Measurements from ENCODE around the gene KLRK1. TPM values are rescaled to one million over a fixed set of nuclear protein-coding genes. Genes with fewer than 3 reads are reported as not detected.
"Not testable (repeated sequence)": the region's sequence is repeated elsewhere in the genome, so short reads cannot be mapped to it uniquely, and the experiment has no call there.

The KLRK1 gene
- total RNA-seq, 1 experiment from 2014 or later, result 2.3 TPM

- H3K27ac Mint-ChIP-seq (ENCODE audit: low read depth, unreplicated experiment), result peak overlapping the region; percentile 99
- intact Hi-C loops (cut with micrococcal nuclease), result loop anchor here (2.0 kb wide), 1 partner anchor 31 kb away; no protein-coding TSS in a partner anchor
- TF ChIP-seq, protein P1, sequence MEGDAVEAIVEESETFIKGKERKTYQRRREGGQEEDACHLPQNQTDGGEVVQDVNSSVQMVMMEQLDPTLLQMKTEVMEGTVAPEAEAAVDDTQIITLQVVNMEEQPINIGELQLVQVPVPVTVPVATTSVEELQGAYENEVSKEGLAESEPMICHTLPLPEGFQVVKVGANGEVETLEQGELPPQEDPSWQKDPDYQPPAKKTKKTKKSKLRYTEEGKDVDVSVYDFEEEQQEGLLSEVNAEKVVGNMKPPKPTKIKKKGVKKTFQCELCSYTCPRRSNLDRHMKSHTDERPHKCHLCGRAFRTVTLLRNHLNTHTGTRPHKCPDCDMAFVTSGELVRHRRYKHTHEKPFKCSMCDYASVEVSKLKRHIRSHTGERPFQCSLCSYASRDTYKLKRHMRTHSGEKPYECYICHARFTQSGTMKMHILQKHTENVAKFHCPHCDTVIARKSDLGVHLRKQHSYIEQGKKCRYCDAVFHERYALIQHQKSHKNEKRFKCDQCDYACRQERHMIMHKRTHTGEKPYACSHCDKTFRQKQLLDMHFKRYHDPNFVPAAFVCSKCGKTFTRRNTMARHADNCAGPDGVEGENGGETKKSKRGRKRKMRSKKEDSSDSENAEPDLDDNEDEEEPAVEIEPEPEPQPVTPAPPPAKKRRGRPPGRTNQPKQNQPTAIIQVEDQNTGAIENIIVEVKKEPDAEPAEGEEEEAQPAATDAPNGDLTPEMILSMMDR (IDR thresholded peaks at IDR 0.05; ENCODE audit: unreplicated experiment), result no peak
- CTCF ChIA-PET, result interaction anchor here (0.6 to 2.9 kb wide), 3 partner anchors 30 to 822 kb away, joined by 3 to 19 read pairs (median 3); no protein-coding TSS in a partner anchor
- H3K4me1 Mint-ChIP-seq (ENCODE audit: insufficient read depth, unreplicated experiment), result peaks cover 31% of the 10 kb centered on the region
- peak; percentile 93 for DNase-seq (ENCODE audit: unreplicated experiment)
- peaks cover 8% of the 10 kb centered on the region for H3K36me3 Mint-ChIP-seq (ENCODE audit: insufficient read depth, unreplicated experiment)
- H3K27me3 Mint-ChIP-seq (ENCODE audit: insufficient read depth, unreplicated experiment), result no peaks in the 10 kb centered on the region
- POLR2A ChIA-PET, result interaction anchor here (1.0 to 6.3 kb wide), 7 partner anchors 10 to 183 kb away, joined by 3 to 135 read pairs (median 5); partner anchors contain the start of genes GABARAPL1 and KLRC3
- BruUV-seq (replicated peaks), result TSS peak; percentile 82
- H3K9me3 Mint-ChIP-seq (ENCODE audit: unreplicated experiment), result no peaks in the 10 kb centered on the region
- H3K4me3 Mint-ChIP-seq (ENCODE audit: unreplicated experiment), result peak overlapping the region; percentile 68
Observed at GRCh38 chr12:10395390-10395998, 5.7 kb upstream of the KLRK1 start.

GRCh38 chr12:10394531-10395152 is 4.8 kb upstream of the KLRK1 start:
- DNase-seq (ENCODE audit: unreplicated experiment), result peak; percentile 67
- not testable (repeated sequence) for H3K9me3 Mint-ChIP-seq (ENCODE audit: unreplicated experiment)
- peak overlapping the region; percentile 99 for H3K27ac Mint-ChIP-seq (ENCODE audit: low read depth, unreplicated experiment)

DNA sequence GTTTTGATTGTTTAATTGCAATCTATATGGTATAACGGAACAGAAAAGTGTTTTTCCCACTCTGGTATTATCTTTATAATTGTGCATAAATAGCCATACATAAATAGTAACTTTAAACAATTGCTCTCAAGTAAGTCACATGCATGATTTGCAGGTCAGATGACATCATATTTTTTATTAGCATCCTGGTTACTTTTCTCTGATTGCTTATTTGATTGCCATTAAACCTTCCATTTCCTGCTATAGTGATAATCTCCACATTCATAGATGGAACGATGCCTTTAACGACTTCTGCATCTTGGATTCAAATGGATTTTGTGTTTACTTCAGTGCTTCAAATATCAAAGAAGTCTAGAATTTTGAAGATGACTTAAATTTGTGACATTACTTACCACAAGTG is 3.5 kb upstream of the KLRK1 start:
- CTCF ChIA-PET, result interaction anchor here (0.6 to 2.9 kb wide), 4 partner anchors 20 to 220 kb away, joined by 3 to 19 read pairs (median 4); no protein-coding TSS in a partner anchor
- Mint-ChIP-seq H3K4me1 (ENCODE audit: insufficient read depth, unreplicated experiment) (peaks cover 26% of the 10 kb centered on the region), H3K27ac (ENCODE audit: low read depth, unreplicated experiment) (no peak overlapping the region), H3K27me3 (ENCODE audit: insufficient read depth, unreplicated experiment) (no peaks in the 10 kb centered on the region), H3K9me3 (ENCODE audit: unreplicated experiment) (no peaks in the 10 kb centered on the region), H3K4me3 (ENCODE audit: unreplicated experiment) (no peak overlapping the region), H3K36me3 (ENCODE audit: insufficient read depth, unreplicated experiment) (peaks cover 8% of the 10 kb centered on the region)
- DNase-seq (ENCODE audit: unreplicated experiment), result no peak
- TF ChIP-seq, protein P1 (IDR thresholded peaks at IDR 0.05; ENCODE audit: unreplicated experiment), result no peak
- POLR2A ChIA-PET, result interaction anchor here (0.6 to 6.3 kb wide), 13 partner anchors 8 to 326 kb away, joined by 3 to 135 read pairs (median 11); partner anchors contain the start of genes GABARAPL1, KLRC2 and KLRC3
- intact Hi-C loops (cut with micrococcal nuclease), result no loop called here
- no TSS peak for BruUV-seq (replicated peaks)

More at GRCh38 chr12:10394531-10395152, 4.8 kb upstream of the KLRK1 start:
- not testable (repeated sequence) for BruUV-seq (replicated peaks); H3K4me3 Mint-ChIP-seq (ENCODE audit: unreplicated experiment); H3K36me3 Mint-ChIP-seq (ENCODE audit: insufficient read depth, unreplicated experiment); H3K27me3 Mint-ChIP-seq (ENCODE audit: insufficient read depth, unreplicated experiment)
- ChIA-PET CTCF (interaction anchor here (2.9 kb wide), 1 partner anchor 29 kb away, joined by 19 read pairs; no protein-coding TSS in a partner anchor), POLR2A (interaction anchor here (0.6 to 6.3 kb wide), 9 partner anchors 9 to 325 kb away, joined by 3 to 135 read pairs (median 11); partner anchors contain the start of genes GABARAPL1 and KLRC3)
- peaks cover 26% of the 10 kb centered on the region for H3K4me1 Mint-ChIP-seq (ENCODE audit: insufficient read depth, unreplicated experiment)
- intact Hi-C loops (cut with micrococcal nuclease), result loop anchor here (2.0 kb wide), 1 partner anchor 30 kb away; no protein-coding TSS in a partner anchor

DNA sequence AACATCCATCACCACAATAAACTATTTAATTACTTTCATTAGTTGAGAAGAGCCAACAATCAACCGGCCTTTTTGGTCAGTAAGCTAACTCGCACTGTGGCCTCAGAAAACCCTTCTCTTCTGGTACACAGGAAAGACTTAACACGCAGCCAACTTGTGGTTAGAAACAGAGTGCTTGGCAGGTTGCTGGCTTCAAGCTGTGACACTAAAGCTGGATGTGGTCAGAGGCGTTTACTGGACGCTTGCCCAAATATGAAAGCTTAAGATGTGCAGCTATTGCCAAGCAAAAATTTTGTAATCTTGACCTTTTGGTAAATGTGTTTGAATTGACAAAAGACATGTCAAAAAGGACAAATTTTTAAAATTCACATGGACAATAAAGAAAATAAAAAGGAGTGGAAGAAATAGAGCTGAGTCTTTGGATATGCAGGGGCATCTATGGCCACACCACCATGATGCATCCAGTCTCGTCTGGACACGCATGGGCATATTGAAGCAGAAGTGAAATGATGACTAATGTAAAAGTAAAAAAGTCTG is 2.6 kb upstream of the KLRK1 start:
- H3K36me3 Mint-ChIP-seq (ENCODE audit: insufficient read depth, unreplicated experiment), result peaks cover 8% of the 10 kb centered on the region
- POLR2A ChIA-PET, result interaction anchor here (0.6 to 6.3 kb wide), 15 partner anchors 9 to 325 kb away, joined by 3 to 135 read pairs (median 4); partner anchors contain the start of genes GABARAPL1, KLRC2 and KLRC3
- CTCF ChIA-PET, result interaction anchor here (0.5 to 1.7 kb wide), 3 partner anchors 19 to 134 kb away, joined by 3 to 13 read pairs (median 3); no protein-coding TSS in a partner anchor
- peak; percentile 98 for DNase-seq (ENCODE audit: unreplicated experiment)
- TF ChIP-seq, protein P1 (IDR thresholded peaks at IDR 0.05; ENCODE audit: unreplicated experiment), result no peak
- H3K27ac Mint-ChIP-seq (ENCODE audit: low read depth, unreplicated experiment), result peak overlapping the region; percentile 62
- H3K4me3 Mint-ChIP-seq (ENCODE audit: unreplicated experiment), result peak overlapping the region; percentile 2
- intact Hi-C loops (cut with micrococcal nuclease), result no loop called here
- H3K4me1 Mint-ChIP-seq (ENCODE audit: insufficient read depth, unreplicated experiment), result peaks cover 20% of the 10 kb centered on the region
- no peaks in the 10 kb centered on the region for H3K27me3 Mint-ChIP-seq (ENCODE audit: insufficient read depth, unreplicated experiment)
- BruUV-seq (replicated peaks), result no TSS peak
- H3K9me3 Mint-ChIP-seq (ENCODE audit: unreplicated experiment), result no peaks in the 10 kb centered on the region

DNA sequence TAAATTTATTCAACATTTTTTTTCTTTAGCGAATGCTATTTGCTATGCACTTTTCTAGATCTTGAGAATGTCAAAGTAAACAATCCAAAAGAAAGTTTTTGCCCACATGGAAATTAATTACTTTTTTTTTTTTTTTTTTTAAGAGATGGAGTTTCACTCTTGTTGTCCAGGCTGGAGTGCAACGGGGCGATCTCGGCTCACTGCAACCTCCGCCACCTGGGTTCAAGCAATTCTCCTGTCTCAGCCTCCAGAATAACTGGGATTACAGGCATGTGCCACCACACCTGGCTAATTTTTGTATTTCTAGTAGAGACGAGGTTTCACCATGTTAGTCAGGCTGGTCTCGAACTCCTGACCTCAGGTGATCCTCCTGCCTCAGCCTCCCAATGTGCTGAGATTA is 1.1 kb upstream of the KLRK1 start:
- H3K4me1 Mint-ChIP-seq (ENCODE audit: insufficient read depth, unreplicated experiment), result peaks cover 23% of the 10 kb centered on the region
- H3K27me3 Mint-ChIP-seq (ENCODE audit: insufficient read depth, unreplicated experiment); H3K4me3 Mint-ChIP-seq (ENCODE audit: unreplicated experiment); H3K36me3 Mint-ChIP-seq (ENCODE audit: insufficient read depth, unreplicated experiment); H3K27ac Mint-ChIP-seq (ENCODE audit: low read depth, unreplicated experiment); DNase-seq (ENCODE audit: unreplicated experiment); BruUV-seq (replicated peaks); H3K9me3 Mint-ChIP-seq (ENCODE audit: unreplicated experiment); intact Hi-C loops (cut with micrococcal nuclease): not testable (repeated sequence)
- ChIA-PET POLR2A (interaction anchor here (0.6 to 6.3 kb wide), 4 partner anchors 15 to 251 kb away, joined by 3 to 135 read pairs (median 18); no protein-coding TSS in a partner anchor), CTCF (interaction anchor here (0.8 to 1.7 kb wide), 2 partner anchors 25 to 199 kb away, joined by 3 to 13 read pairs; no protein-coding TSS in a partner anchor)
